Measurements from ENCODE around the gene RNF207. TPM values are rescaled to one million over a fixed set of nuclear protein-coding genes. Genes with fewer than 3 reads are reported as not detected.

Gene RNF207
- polyA plus RNA-seq, 3 donors = 0.10 to 7.7 TPM; not detected in 1

GRCh38 chr1:6222636-6223035 lies 16.7 kb downstream of the RNF207 start:
- Histone ChIP-seq H3K9me3 (replicated peaks in 1 of 2; ENCODE audit: control insufficient read depth in 1 of 2, insufficient read depth in 1 of 2, low read length in 2 of 2) (no peaks in the 10 kb centered on the region), H3K4me2 (replicated peaks; ENCODE audit: extremely low read depth, low read length, poor library complexity, severe bottlenecking) (no peak overlapping the region), H2AFZ (ENCODE audit: insufficient read depth, low read depth, low read length, poor library complexity, severe bottlenecking) (no peak overlapping the region), H4K20me1 (ENCODE audit: insufficient read depth, low read length) (no peaks in the 10 kb centered on the region), H3K9ac (ENCODE audit: insufficient read depth, low read length, poor library complexity, severe bottlenecking) (no peak overlapping the region), H3K27ac (ENCODE audit: low read depth in 1 of 2, low read length in 2 of 2) (no peak overlapping the region), H3K4me1 (ENCODE audit: control insufficient read depth in 1 of 2, insufficient read depth in 2 of 2, low read length in 2 of 2) (no peaks in the 10 kb centered on the region), H3K79me2 (ENCODE audit: insufficient read depth, low read length) (no peaks in the 10 kb centered on the region), H3K4me3 (replicated peaks in 1 of 3; ENCODE audit: low read depth in 2 of 3, low read length in 3 of 3) (no peak overlapping the region), H3K36me3 (replicated peaks in 1 of 2; ENCODE audit: control insufficient read depth in 1 of 2, insufficient read depth in 2 of 2, low read length in 2 of 2) (peaks cover 40 to 63% of the 10 kb centered on the region in 2 donors), H3K27me3 (ENCODE audit: control insufficient read depth in 2 of 2, insufficient read depth in 2 of 2, low read length in 2 of 2) (no peaks in the 10 kb centered on the region)
- DNase-seq = no peak
- intact Hi-C loops (cut with micrococcal nuclease) = no loop called here
- Mint-ChIP-seq H3K27me3 (ENCODE audit: low read depth in 3 of 3) (peaks cover under 1 to 2% (median 1%) of the 10 kb centered on the region in 3 donors), H3K36me3 (peaks cover 58 to 69% of the 10 kb centered on the region in 2 donors), H3K9me3 (no peaks in the 10 kb centered on the region), H3K4me1 (no peaks in the 10 kb centered on the region), H3K27ac (peak overlapping the region in 2 of 7 donors; percentile 24 to 31), H3K4me3 (no peak overlapping the region)
- WGBS (ENCODE audit: insufficient coverage) = 83% methylated on average over 3 of the region's 6 CpGs
- TF ChIP-seq CTCF (IDR thresholded peaks at IDR 0.05) = no peak

GRCh38 chr1:6223617-6224016 lies 17.7 kb downstream of the RNF207 start:
- no peaks in the 10 kb centered on the region for H3K4me1 Mint-ChIP-seq
- H3K27me3 Mint-ChIP-seq (ENCODE audit: low read depth in 3 of 3) = peaks cover 0 to 1% (median 0%) of the 10 kb centered on the region in 3 donors
- Histone ChIP-seq H3K79me2 (ENCODE audit: insufficient read depth, low read length) (no peaks in the 10 kb centered on the region), H3K9me3 (replicated peaks in 1 of 2; ENCODE audit: control insufficient read depth in 1 of 2, insufficient read depth in 1 of 2, low read length in 2 of 2) (no peaks in the 10 kb centered on the region), H3K4me1 (ENCODE audit: control insufficient read depth in 1 of 2, insufficient read depth in 2 of 2, low read length in 2 of 2) (no peaks in the 10 kb centered on the region), H3K4me2 (replicated peaks; ENCODE audit: extremely low read depth, low read length, poor library complexity, severe bottlenecking) (no peak overlapping the region), H3K27ac (ENCODE audit: low read depth in 1 of 2, low read length in 2 of 2) (no peak overlapping the region), H3K4me3 (replicated peaks in 1 of 3; ENCODE audit: low read depth in 2 of 3, low read length in 3 of 3) (no peak overlapping the region), H3K36me3 (replicated peaks in 1 of 2; ENCODE audit: control insufficient read depth in 1 of 2, insufficient read depth in 2 of 2, low read length in 2 of 2) (peaks cover 47 to 72% of the 10 kb centered on the region in 2 donors), H3K9ac (ENCODE audit: insufficient read depth, low read length, poor library complexity, severe bottlenecking) (no peak overlapping the region), H4K20me1 (ENCODE audit: insufficient read depth, low read length) (no peaks in the 10 kb centered on the region), H2AFZ (ENCODE audit: insufficient read depth, low read depth, low read length, poor library complexity, severe bottlenecking) (no peak overlapping the region), H3K27me3 (ENCODE audit: control insufficient read depth in 2 of 2, insufficient read depth in 2 of 2, low read length in 2 of 2) (no peaks in the 10 kb centered on the region)
- H3K27ac Mint-ChIP-seq = no peak overlapping the region
- H3K36me3 Mint-ChIP-seq = peaks cover 61 to 79% of the 10 kb centered on the region in 2 donors
- no peak for TF ChIP-seq CTCF (IDR thresholded peaks at IDR 0.05)
- H3K4me3 Mint-ChIP-seq = no peak overlapping the region
- DNase-seq = no peak
- no CpG with 5 or more reads among the region's 13 CpGs for WGBS (ENCODE audit: insufficient coverage)
- no peaks in the 10 kb centered on the region for H3K9me3 Mint-ChIP-seq
- intact Hi-C loops (cut with micrococcal nuclease) = no loop called here
